Measurements from ENCODE around the gene NAB1.

The NAB1 gene

GRCh38 chr2:190718652-190719526 is 70.0 kb downstream of the NAB1 start:
- CTCF ChIA-PET: interaction anchor here (0.6 kb wide), 1 partner anchor 113 kb away, joined by 4 read pairs; no protein-coding TSS in a partner anchor
- H3K27ac ChIP-seq (ENCODE audit: extremely low read depth, low read depth, low read length): no peak overlapping the region

GRCh38 chr2:190720276-190720675 is 71.4 kb downstream of the NAB1 start:
- Histone ChIP-seq H3K27ac (ENCODE audit: extremely low read depth, low read depth, low read length) (no peak overlapping the region), H3K9me3 (ENCODE audit: control insufficient read depth, insufficient read depth, low read depth, low read length) (no peaks in the 10 kb centered on the region), H3K36me3 (ENCODE audit: control insufficient read depth in 2 of 2, insufficient read depth in 1 of 2, low read length in 2 of 2) (no peaks in the 10 kb centered on the region), H3K4me1 (ENCODE audit: control insufficient read depth, insufficient read depth, low read length) (peaks cover 4% of the 10 kb centered on the region; the same call in 1 of the 2 replicates), H3K4me3 (ENCODE audit: low read depth, low read length) (no peak overlapping the region)
- POLR2A ChIA-PET: no interaction called here
- CTCF ChIA-PET: no interaction called here
- no peak for TF ChIP-seq REST (tag by site-specific recombination; IDR thresholded peaks at IDR 0.05)
- no peak for TF ChIP-seq ZNF426 (tag by site-specific recombination; IDR thresholded peaks at IDR 0.05)
- no peak for TF ChIP-seq ZSCAN5A (tag by site-specific recombination; IDR thresholded peaks at IDR 0.05)
- TF ChIP-seq SP2 (tag by site-specific recombination; IDR thresholded peaks at IDR 0.05): no peak
- no peak for TF ChIP-seq GLIS2 (tag by site-specific recombination; IDR thresholded peaks at IDR 0.05)
- TF ChIP-seq ZNF701 (tag by site-specific recombination; IDR thresholded peaks at IDR 0.05): no peak
- TF ChIP-seq ZBTB26 (tag by site-specific recombination; optimal IDR thresholded peaks at IDR 0.05): no peak
- no peak for TF ChIP-seq PRDM1 (tag by site-specific recombination; IDR thresholded peaks at IDR 0.05)

More at GRCh38 chr2:190718652-190719526, 70.0 kb downstream of the NAB1 start:
- POLR2A ChIA-PET: no interaction called here
- Histone ChIP-seq H3K9me3 (ENCODE audit: control insufficient read depth, insufficient read depth, low read depth, low read length) (no peaks in the 10 kb centered on the region), H3K36me3 (ENCODE audit: control insufficient read depth in 2 of 2, insufficient read depth in 1 of 2, low read length in 2 of 2) (no peaks in the 10 kb centered on the region), H3K4me1 (ENCODE audit: control insufficient read depth, insufficient read depth, low read length) (peaks cover 4% of the 10 kb centered on the region; the same call in 1 of the 2 replicates), H3K4me3 (ENCODE audit: low read depth, low read length) (no peak overlapping the region)
- TF ChIP-seq ZNF521 (tag by site-specific recombination; IDR thresholded peaks at IDR 0.05): no peak
- TF ChIP-seq ZNF530 (tag by site-specific recombination; IDR thresholded peaks at IDR 0.05; ENCODE audit: low read depth): no peak
- 0 out of 2 replicates have a peak, but pooled peaks have one; percentile 21 for TF ChIP-seq SCRT1 (tag by site-specific recombination; IDR thresholded peaks at IDR 0.05; ENCODE audit: borderline replicate concordance)
- peak; percentile 84 for TF ChIP-seq SCRT2 (tag by site-specific recombination; IDR thresholded peaks at IDR 0.05)
- TF ChIP-seq GLIS1 (tag by site-specific recombination; IDR thresholded peaks at IDR 0.05): peak; percentile 11; the same call in 1 of the 2 replicates
- TF ChIP-seq ZNF354C (tag by site-specific recombination; IDR thresholded peaks at IDR 0.05; ENCODE audit: borderline replicate concordance, low read depth): no peak

- ChIA-PET CTCF (no interaction called here), POLR2A (no interaction called here)
- TF ChIP-seq ZBTB20 (tag by site-specific recombination; IDR thresholded peaks at IDR 0.05): no peak
- TF ChIP-seq ZNF449 (tag by site-specific recombination; IDR thresholded peaks at IDR 0.05): no peak
- TF ChIP-seq TSHZ1 (tag by site-specific recombination; IDR thresholded peaks at IDR 0.05; ENCODE audit: borderline replicate concordance): no peak
- TF ChIP-seq GFI1B (tag by site-specific recombination; IDR thresholded peaks at IDR 0.05): no peak
- TF ChIP-seq ZNF302 (tag by site-specific recombination; IDR thresholded peaks at IDR 0.05; ENCODE audit: low read depth): no peak
These were observed 71.8 kb downstream of the NAB1 start for GRCh38 chr2:190720691-190721090.

More at GRCh38 chr2:190720691-190721090, 71.8 kb downstream of the NAB1 start:
- no peaks in the 10 kb centered on the region for H3K36me3 ChIP-seq (ENCODE audit: control insufficient read depth in 2 of 2, insufficient read depth in 1 of 2, low read length in 2 of 2)
- H3K4me3 ChIP-seq (ENCODE audit: low read depth, low read length): no peak overlapping the region
- peaks cover 4% of the 10 kb centered on the region; the same call in 1 of the 2 replicates for H3K4me1 ChIP-seq (ENCODE audit: control insufficient read depth, insufficient read depth, low read length)
- no peak overlapping the region for H3K27ac ChIP-seq (ENCODE audit: extremely low read depth, low read depth, low read length)
- H3K9me3 ChIP-seq (ENCODE audit: control insufficient read depth, insufficient read depth, low read depth, low read length): no peaks in the 10 kb centered on the region

Data from HEK293 (cell line).